OCI-LY7 (cell line): ENCODE measurements around the gene HEG1. TPM values are rescaled to one million over a fixed set of nuclear protein-coding genes. Genes with fewer than 3 reads are reported as not detected.

Experiments
- BruUV-seq: library from RNA; stranded (reverse); fragments of 400-500 nt; replicated peaks from 2 replicates; lab custom pipeline; 2021; lab: Mats Ljungman, UMichigan
- CTCF ChIA-PET: fragments of 300-600 bp; sonication (Branson Sonifier 250); formaldehyde crosslinking; loops from one replicate; lab custom pipeline; 2022; ENCODE audit warnings: antibody characterized with exemption; ENCODE audit not compliant: unreplicated experiment; lab: Charles Lee
- POLR2A ChIA-PET: fragments of 300-600 bp; sonication (Branson Sonifier 250); formaldehyde crosslinking; loops from one replicate; lab custom pipeline; 2022; ENCODE audit warnings: antibody characterized with exemption; lab: Charles Lee
- DNase-seq: peaks from one replicate; pipeline ENCODE4 v3.0.0-alpha.2; 2015; ENCODE audit warnings: low spot score
- H2AFZ ChIP-seq: fragments of 200-600 bp; sonication (generic), shearing (Covaris generic); 2 replicates; pipeline ENCODE4 v1.6.1; 2014; ENCODE audit warnings: mild to moderate bottlenecking, antibody characterized with exemption, low read length, moderate library complexity
- H3K27ac ChIP-seq: fragments of 200-600 bp; sonication (generic); 2 replicates; pipeline ENCODE4 v1.5.1; 2014; ENCODE audit warnings: mixed run types, low read depth, mild to moderate bottlenecking, moderate library complexity, low read length, inconsistent platforms; ENCODE audit not compliant: poor library complexity, severe bottlenecking
- H3K36me3 ChIP-seq: fragments of 200-600 bp; sonication (generic); 2 replicates; pipeline ENCODE4 v1.6.1; 2014; ENCODE audit warnings: mild to moderate bottlenecking, antibody characterized with exemption, low read length, moderate library complexity, mixed read lengths; ENCODE audit not compliant: insufficient read depth
- H3K4me1 ChIP-seq: fragments of 200-600 bp; sonication (generic); 2 replicates; pipeline ENCODE4 v1.5.1; 2014; ENCODE audit warnings: mild to moderate bottlenecking, low read length; ENCODE audit not compliant: insufficient read depth, poor library complexity, severe bottlenecking
- H3K4me2 ChIP-seq: fragments of 200-600 bp; sonication (generic); 2 replicates; pipeline ENCODE4 v1.6.1; 2014; ENCODE audit warnings: mild to moderate bottlenecking, low read length
- H3K4me3 ChIP-seq: fragments of 200-600 bp; sonication (generic); 2 replicates; pipeline ENCODE4 v1.5.1; 2014; ENCODE audit warnings: mild to moderate bottlenecking, low read depth, low read length; ENCODE audit not compliant: poor library complexity, severe bottlenecking
- H3K79me2 ChIP-seq: fragments of 200-600 bp; sonication (generic); 2 replicates; pipeline ENCODE4 v1.6.1; 2016; ENCODE audit warnings: low read depth, mild to moderate bottlenecking, low read length, moderate library complexity, mixed read lengths; ENCODE audit not compliant: insufficient read depth
- H3K9me2 ChIP-seq: fragments of 200-600 bp; sonication (generic); 2 replicates; pipeline ENCODE4 v1.6.1; 2016; ENCODE audit warnings: mild to moderate bottlenecking, low read length, mixed read lengths; ENCODE audit not compliant: insufficient read depth
- H3K9me3 ChIP-seq: fragments of 200-600 bp; sonication (generic); 2 replicates; pipeline ENCODE4 v1.6.1; 2014; ENCODE audit warnings: mild to moderate bottlenecking, mixed run types, low read length, mixed read lengths
- H4K20me1 ChIP-seq: fragments of 200-600 bp; sonication (generic); 2 replicates; pipeline ENCODE4 v1.6.1; 2014; ENCODE audit warnings: mild to moderate bottlenecking, antibody characterized with exemption, low read length, moderate library complexity, mixed read lengths; ENCODE audit not compliant: insufficient read depth
- CTCF ChIP-seq: fragments of 200-600 bp; sonication (generic); conservative IDR thresholded peaks from 2 replicates; pipeline ENCODE4 v1.5.1; 2014; ENCODE audit warnings: mild to moderate bottlenecking, antibody characterized with exemption, low read length, moderate library complexity, mixed read lengths
- EZH2phosphoT487 ChIP-seq: fragments of 200-600 bp; sonication (generic); IDR thresholded peaks from 2 replicates; pipeline ENCODE4 v1.6.1; 2018; ENCODE audit warnings: low read depth, borderline replicate concordance, mild to moderate bottlenecking, mixed run types, antibody characterized with exemption, low read length, moderate library complexity, mixed read lengths
- intact Hi-C: fragments of 100-400 bp; cut with micrococcal nuclease; formaldehyde crosslinking; loops from one replicate; pipeline ENCODE4 v1.10.0; 2022; ENCODE audit not compliant: unreplicated experiment
- total RNA-seq, 2 experiments: library from RNA; depleted of rRNA in 1 of 2; stranded (reverse); fragments of >200 nt in 1 of 2; shearing (Covaris generic) in 1 of 2; gene quantifications; 2 replicates each; pipeline ENCODE4 v1.2.3, GENCODE V29; 2014 to 2022

The HEG1 gene
- total RNA-seq, 2 experiments from 2014 or later, result 2.4 to 6.0 TPM

GRCh38 chr3:125019271-125019670 lies 36.5 kb downstream of the HEG1 start:
- Histone ChIP-seq H3K36me3 (no peaks in the 10 kb centered on the region), H3K27ac (no peak overlapping the region), H4K20me1 (no peaks in the 10 kb centered on the region), H3K9me2 (no peaks in the 10 kb centered on the region), H3K9me3 (no peaks in the 10 kb centered on the region), H2AFZ (no peak overlapping the region), H3K4me3 (no peak overlapping the region), H3K4me1 (no peaks in the 10 kb centered on the region), H3K4me2 (no peak overlapping the region), H3K79me2 (no peaks in the 10 kb centered on the region)
- DNase-seq, result no peak
- intact Hi-C loops, result no loop called here
- no peak for TF ChIP-seq EZH2phosphoT487
- TF ChIP-seq CTCF, result no peak
- BruUV-seq, result no TSS peak
- CTCF ChIA-PET, result no interaction called here
- POLR2A ChIA-PET, result no interaction called here

GRCh38 chr3:125017406-125017805 lies 38.4 kb downstream of the HEG1 start:
- no peak for DNase-seq
- Histone ChIP-seq H3K4me2 (no peak overlapping the region), H3K4me1 (no peaks in the 10 kb centered on the region), H2AFZ (no peak overlapping the region), H3K36me3 (no peaks in the 10 kb centered on the region), H4K20me1 (no peaks in the 10 kb centered on the region), H3K9me3 (no peaks in the 10 kb centered on the region), H3K27ac (no peak overlapping the region), H3K9me2 (no peaks in the 10 kb centered on the region), H3K79me2 (no peaks in the 10 kb centered on the region), H3K4me3 (no peak overlapping the region)
- ChIA-PET POLR2A (no interaction called here), CTCF (no interaction called here)
- intact Hi-C loops, result no loop called here
- BruUV-seq, result no TSS peak
- TF ChIP-seq EZH2phosphoT487, result no peak
- TF ChIP-seq CTCF, result no peak

- Histone ChIP-seq H3K27ac (no peak overlapping the region), H3K9me2 (no peaks in the 10 kb centered on the region), H2AFZ (no peak overlapping the region), H3K4me2 (no peak overlapping the region), H3K4me3 (no peak overlapping the region), H3K36me3 (no peaks in the 10 kb centered on the region), H3K4me1 (no peaks in the 10 kb centered on the region), H4K20me1 (no peaks in the 10 kb centered on the region), H3K79me2 (no peaks in the 10 kb centered on the region), H3K9me3 (no peaks in the 10 kb centered on the region)
- TF ChIP-seq CTCF (no peak), EZH2phosphoT487 (no peak)
- BruUV-seq, result no TSS peak
- ChIA-PET POLR2A (no interaction called here), CTCF (no interaction called here)
- DNase-seq, result no peak
- intact Hi-C loops, result no loop called here
Measured at GRCh38 chr3:125014570-125015179, 41.1 kb downstream of the HEG1 start.
